Neural progenitor cell (in vitro differentiated cells): ENCODE data around the gene LDLRAD4.

Source experiments
- CTCF ChIP-seq: fragments of 200-600 bp; sonication (generic); IDR thresholded peaks from 2 replicates; pipeline ENCODE4 v1.5.1; 2017; ENCODE audit warnings: antibody characterized with exemption, mild to moderate bottlenecking
- EZH2 ChIP-seq: fragments of 200-600 bp; sonication (generic); IDR thresholded peaks from 2 replicates; pipeline ENCODE4 v1.6.1; 2017; ENCODE audit warnings: antibody characterized with exemption, mild to moderate bottlenecking, moderate library complexity
- EZH2phosphoT487 ChIP-seq: fragments of 200-600 bp; sonication (generic); IDR thresholded peaks from 2 replicates; pipeline ENCODE4 v1.6.1; 2017; ENCODE audit warnings: antibody characterized with exemption

DNA sequence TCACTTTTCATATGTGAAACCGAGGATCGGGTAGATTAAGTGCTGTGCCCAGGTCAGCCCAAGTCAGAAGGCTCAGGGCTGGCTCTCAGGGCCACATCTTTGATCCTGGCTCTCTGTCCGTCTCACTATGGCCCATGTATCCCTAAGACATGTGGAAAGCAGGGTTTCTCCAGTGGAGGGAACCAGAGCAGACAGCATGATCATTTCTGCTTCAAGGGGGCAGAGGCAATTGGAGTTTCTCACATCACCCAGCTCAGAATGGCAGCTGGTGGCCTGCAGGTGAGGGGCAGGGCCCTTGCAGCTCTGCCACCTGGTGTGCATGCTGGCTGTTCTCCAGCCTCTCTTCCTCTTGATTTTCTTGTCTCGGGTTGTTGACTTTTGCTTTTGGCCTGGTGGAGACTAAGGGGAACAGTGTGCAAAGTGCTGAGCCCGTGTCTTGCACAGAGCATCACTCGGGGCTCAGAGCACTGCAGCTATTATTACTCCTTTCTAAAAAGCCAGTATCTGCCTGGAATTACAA is 27.0 kb downstream of the LDLRAD4 start:
- TF ChIP-seq CTCF (no peak), EZH2 (no peak), EZH2phosphoT487 (no peak)
